HL-60 (cell line): ENCODE measurements around the gene TMEM135.

Experiments used
- POLR2AphosphoS5 ChIP-seq: IDR thresholded peaks from 2 replicates; pipeline ENCODE4 v1.6.1; 2012; ENCODE audit warnings: low read depth
- TF ChIP-seq, protein P1 (sequence below): IDR thresholded peaks from one replicate; pipeline ENCODE4 v1.5.1; 2011; ENCODE audit warnings: low read length, control low read depth, inconsistent platforms; ENCODE audit not compliant: insufficient read depth

DNA sequence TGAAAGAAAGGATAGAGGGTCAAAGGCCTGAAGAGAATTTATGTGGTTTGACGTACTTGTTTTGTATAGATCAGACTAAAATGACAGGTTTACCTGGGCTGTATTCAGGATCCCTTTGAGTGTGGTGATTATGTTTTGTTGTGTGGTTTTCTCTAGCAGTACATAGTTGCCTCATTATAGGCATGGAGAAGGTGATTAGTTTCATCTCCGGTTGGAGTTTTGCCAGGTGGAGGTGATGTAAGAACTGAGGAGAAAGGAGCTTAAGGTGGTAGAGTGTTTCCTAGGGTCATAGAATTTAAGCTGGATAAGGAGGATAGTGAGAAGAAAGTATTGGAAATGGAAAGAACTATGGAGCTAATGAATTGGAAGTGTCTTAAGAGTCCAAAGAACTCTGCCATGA, 229.0 kb downstream of the TMEM135 start:
- TF ChIP-seq, protein P1, sequence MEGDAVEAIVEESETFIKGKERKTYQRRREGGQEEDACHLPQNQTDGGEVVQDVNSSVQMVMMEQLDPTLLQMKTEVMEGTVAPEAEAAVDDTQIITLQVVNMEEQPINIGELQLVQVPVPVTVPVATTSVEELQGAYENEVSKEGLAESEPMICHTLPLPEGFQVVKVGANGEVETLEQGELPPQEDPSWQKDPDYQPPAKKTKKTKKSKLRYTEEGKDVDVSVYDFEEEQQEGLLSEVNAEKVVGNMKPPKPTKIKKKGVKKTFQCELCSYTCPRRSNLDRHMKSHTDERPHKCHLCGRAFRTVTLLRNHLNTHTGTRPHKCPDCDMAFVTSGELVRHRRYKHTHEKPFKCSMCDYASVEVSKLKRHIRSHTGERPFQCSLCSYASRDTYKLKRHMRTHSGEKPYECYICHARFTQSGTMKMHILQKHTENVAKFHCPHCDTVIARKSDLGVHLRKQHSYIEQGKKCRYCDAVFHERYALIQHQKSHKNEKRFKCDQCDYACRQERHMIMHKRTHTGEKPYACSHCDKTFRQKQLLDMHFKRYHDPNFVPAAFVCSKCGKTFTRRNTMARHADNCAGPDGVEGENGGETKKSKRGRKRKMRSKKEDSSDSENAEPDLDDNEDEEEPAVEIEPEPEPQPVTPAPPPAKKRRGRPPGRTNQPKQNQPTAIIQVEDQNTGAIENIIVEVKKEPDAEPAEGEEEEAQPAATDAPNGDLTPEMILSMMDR: no peak
- no peak for TF ChIP-seq POLR2AphosphoS5
